HL-60 (cell line): ENCODE results near the gene SKI.

Experiments used
- DNase-seq, 2 experiments: peaks; one replicate each; pipeline ENCODE4 v3.0.0-alpha.2; 2010 to 2020; ENCODE audit warnings: low read depth in 1 of 2, low spot score in 1 of 2
- H3K27ac ChIP-seq: fragments of 250-450 bp; sonication (Bioruptor Pico); replicated peaks from 2 replicates; pipeline ENCODE4 v1.5.1; 2020; ENCODE audit warnings: mild to moderate bottlenecking, moderate library complexity
- H3K27me3 ChIP-seq: fragments of 250-450 bp; sonication (Bioruptor Pico); 2 replicates; pipeline ENCODE4 v1.5.1; 2021; ENCODE audit warnings: mild to moderate bottlenecking, moderate library complexity; ENCODE audit not compliant: insufficient read depth, poor library complexity, severe bottlenecking
- H3K4me3 ChIP-seq: replicated peaks from 2 replicates; pipeline ENCODE4 v1.5.1; 2011; ENCODE audit warnings: mild to moderate bottlenecking, control low read depth, low read length; ENCODE audit not compliant: insufficient read depth
- GABPA ChIP-seq: IDR thresholded peaks from 2 replicates; pipeline ENCODE4 v1.6.1; 2012; ENCODE audit warnings: low read depth
- POLR2AphosphoS5 ChIP-seq: IDR thresholded peaks from 2 replicates; pipeline ENCODE4 v1.6.1; 2012; ENCODE audit warnings: low read depth
- SPI1 ChIP-seq: IDR thresholded peaks from 2 replicates; pipeline ENCODE4 v1.6.1; 2012; ENCODE audit warnings: low read depth, mild to moderate bottlenecking, borderline replicate concordance
- TF ChIP-seq, protein P1 (sequence below): IDR thresholded peaks from one replicate; pipeline ENCODE4 v1.5.1; 2011; ENCODE audit warnings: low read length, control low read depth, inconsistent platforms; ENCODE audit not compliant: insufficient read depth
- TF ChIP-seq, protein P2 (sequence below): IDR thresholded peaks from 2 replicates; pipeline ENCODE4 v1.6.1; 2012; ENCODE audit warnings: low read depth; ENCODE audit not compliant: insufficient replicate concordance

SKI gene

DNA sequence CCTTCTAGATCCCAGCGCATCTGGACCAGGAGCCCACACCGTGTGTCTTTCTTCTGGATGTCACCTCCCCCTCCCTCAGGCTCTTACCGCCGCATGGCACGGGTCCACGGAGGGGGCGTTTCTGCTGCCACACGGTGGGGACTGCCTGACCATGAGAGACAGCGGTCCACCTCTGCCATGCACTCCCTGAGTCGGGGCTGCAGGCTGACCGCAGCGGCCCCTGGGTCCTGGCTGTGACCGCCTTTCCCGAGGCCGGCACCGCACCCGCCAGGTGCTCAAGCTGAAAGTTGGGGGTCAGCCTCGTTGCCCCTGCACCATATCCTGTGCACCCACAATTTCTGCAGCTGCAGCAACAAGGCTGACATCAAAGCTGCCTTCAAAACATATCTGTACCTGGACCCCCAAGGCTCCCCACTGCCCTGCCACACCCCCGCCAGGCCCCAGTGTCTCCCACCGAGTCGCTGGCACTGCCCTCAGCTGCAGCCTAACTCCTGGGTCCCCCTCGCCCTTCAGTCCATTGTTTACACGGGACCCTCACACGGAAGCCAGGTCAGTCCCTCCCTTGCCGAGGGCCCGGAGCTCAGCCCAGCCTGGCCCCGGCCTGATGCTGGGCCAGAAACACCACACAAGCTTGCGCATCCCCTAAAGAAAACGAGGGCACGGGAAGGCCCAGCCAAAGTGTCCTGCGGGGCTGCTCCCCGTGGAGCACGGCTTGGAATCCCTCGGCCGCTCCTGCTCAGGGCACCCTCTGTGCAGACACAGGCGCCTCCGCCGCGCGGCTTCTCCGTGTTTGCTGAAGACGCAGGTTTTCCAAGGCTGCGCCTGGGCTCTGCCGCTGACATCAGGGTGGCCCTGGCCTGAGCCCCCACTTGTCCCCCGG is 111.3 kb downstream of the SKI start:
- Histone ChIP-seq H3K27ac (no peak overlapping the region), H3K4me3 (no peak overlapping the region), H3K27me3 (no peaks in the 10 kb centered on the region)
- no peak for TF ChIP-seq GABPA
- TF ChIP-seq, protein P1, sequence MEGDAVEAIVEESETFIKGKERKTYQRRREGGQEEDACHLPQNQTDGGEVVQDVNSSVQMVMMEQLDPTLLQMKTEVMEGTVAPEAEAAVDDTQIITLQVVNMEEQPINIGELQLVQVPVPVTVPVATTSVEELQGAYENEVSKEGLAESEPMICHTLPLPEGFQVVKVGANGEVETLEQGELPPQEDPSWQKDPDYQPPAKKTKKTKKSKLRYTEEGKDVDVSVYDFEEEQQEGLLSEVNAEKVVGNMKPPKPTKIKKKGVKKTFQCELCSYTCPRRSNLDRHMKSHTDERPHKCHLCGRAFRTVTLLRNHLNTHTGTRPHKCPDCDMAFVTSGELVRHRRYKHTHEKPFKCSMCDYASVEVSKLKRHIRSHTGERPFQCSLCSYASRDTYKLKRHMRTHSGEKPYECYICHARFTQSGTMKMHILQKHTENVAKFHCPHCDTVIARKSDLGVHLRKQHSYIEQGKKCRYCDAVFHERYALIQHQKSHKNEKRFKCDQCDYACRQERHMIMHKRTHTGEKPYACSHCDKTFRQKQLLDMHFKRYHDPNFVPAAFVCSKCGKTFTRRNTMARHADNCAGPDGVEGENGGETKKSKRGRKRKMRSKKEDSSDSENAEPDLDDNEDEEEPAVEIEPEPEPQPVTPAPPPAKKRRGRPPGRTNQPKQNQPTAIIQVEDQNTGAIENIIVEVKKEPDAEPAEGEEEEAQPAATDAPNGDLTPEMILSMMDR = no peak
- no peak for TF ChIP-seq SPI1
- TF ChIP-seq POLR2AphosphoS5 = no peak
- TF ChIP-seq, protein P2, sequence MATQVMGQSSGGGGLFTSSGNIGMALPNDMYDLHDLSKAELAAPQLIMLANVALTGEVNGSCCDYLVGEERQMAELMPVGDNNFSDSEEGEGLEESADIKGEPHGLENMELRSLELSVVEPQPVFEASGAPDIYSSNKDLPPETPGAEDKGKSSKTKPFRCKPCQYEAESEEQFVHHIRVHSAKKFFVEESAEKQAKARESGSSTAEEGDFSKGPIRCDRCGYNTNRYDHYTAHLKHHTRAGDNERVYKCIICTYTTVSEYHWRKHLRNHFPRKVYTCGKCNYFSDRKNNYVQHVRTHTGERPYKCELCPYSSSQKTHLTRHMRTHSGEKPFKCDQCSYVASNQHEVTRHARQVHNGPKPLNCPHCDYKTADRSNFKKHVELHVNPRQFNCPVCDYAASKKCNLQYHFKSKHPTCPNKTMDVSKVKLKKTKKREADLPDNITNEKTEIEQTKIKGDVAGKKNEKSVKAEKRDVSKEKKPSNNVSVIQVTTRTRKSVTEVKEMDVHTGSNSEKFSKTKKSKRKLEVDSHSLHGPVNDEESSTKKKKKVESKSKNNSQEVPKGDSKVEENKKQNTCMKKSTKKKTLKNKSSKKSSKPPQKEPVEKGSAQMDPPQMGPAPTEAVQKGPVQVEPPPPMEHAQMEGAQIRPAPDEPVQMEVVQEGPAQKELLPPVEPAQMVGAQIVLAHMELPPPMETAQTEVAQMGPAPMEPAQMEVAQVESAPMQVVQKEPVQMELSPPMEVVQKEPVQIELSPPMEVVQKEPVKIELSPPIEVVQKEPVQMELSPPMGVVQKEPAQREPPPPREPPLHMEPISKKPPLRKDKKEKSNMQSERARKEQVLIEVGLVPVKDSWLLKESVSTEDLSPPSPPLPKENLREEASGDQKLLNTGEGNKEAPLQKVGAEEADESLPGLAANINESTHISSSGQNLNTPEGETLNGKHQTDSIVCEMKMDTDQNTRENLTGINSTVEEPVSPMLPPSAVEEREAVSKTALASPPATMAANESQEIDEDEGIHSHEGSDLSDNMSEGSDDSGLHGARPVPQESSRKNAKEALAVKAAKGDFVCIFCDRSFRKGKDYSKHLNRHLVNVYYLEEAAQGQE = no peak
- no peak for DNase-seq

DNA sequence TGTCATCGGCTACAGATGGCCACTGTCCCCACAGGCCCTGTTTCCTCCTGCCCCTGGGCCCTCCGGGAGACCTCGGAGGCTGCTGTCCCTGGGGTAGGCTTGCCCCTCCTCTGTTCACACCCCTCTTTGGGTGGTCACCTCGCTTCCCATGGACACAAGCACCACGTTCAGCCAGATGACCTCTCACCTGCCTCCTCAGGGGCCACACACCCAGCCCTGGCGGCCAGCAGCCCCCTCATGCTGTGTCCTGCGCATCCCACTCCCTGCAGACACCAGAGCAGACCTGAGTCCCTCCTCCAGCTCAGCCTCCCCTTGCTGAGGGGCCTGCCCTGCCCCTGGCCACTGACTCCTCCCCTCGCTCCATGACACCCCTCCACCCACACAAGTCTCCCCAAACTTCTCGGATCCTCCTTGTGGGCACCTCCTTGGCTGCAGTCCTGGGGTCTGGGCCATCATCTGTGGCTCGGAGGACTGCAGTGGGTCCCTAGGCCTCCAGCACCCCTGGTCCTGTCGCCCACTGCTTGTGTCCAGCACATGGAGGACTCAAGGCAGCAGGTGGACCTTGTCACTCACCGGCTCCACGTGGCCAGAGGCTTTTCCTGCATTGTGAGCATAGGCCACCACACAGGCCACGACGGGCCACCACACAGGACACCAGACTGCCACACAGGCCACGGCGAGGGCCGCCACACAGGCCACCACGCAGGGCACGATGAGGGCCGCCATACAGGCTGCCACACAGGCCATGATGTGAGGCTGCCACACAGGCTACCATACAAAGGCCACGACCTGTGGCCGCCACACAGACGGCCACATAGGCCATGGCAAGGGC is 112.2 kb downstream of the SKI start:
- Histone ChIP-seq H3K27ac (no peak overlapping the region), H3K27me3 (no peaks in the 10 kb centered on the region), H3K4me3 (no peak overlapping the region)
- TF ChIP-seq SPI1 (no peak), GABPA (no peak), POLR2AphosphoS5 (no peak)
- TF ChIP-seq, protein P1 = no peak
- TF ChIP-seq, protein P2 = no peak
- DNase-seq = no peak

DNA sequence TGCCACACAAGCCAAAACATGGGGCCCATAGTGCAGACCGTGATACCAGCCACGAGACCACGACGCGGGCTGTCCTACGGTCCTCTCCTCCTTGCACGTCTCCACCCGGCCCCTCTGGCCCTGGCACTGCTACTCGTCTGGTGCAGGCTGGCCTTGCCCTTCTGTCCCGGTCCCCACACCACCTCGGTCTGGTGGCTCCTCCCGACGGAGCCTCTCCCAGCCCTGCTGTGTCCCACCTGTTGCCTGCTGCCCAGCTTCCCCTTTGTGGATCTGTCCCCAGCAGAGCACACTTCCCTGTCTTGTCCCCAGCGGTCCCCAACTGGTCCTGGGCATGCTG is 112.8 kb downstream of the SKI start:
- H3K27me3 ChIP-seq = no peaks in the 10 kb centered on the region
- DNase-seq = no peak
- TF ChIP-seq SPI1 (no peak), POLR2AphosphoS5 (no peak), GABPA (no peak)
- TF ChIP-seq, protein P1 = no peak
- TF ChIP-seq, protein P2 = no peak
- H3K4me3 ChIP-seq = no peak overlapping the region
- no peak overlapping the region for H3K27ac ChIP-seq
